OCI-LY1 (cell line): ENCODE measurements around the gene ITGB8.

ENCODE experiments used
- EZH2 ChIP-seq: fragments of 200-600 bp; sonication (generic), shearing (Covaris generic); IDR thresholded peaks from 2 replicates; pipeline ENCODE4 v1.8.0; 2017; ENCODE audit warnings: borderline replicate concordance, mixed run types, mild to moderate bottlenecking, antibody characterized with exemption, low read length, moderate library complexity, mixed read lengths
- TF ChIP-seq, protein P1 (sequence below): fragments of 200-600 bp; sonication (generic), shearing (Covaris generic); IDR thresholded peaks from 2 replicates; pipeline ENCODE4 v1.5.1; 2017; ENCODE audit warnings: mild to moderate bottlenecking, antibody characterized with exemption, low read length, moderate library complexity, mixed read lengths

DNA sequence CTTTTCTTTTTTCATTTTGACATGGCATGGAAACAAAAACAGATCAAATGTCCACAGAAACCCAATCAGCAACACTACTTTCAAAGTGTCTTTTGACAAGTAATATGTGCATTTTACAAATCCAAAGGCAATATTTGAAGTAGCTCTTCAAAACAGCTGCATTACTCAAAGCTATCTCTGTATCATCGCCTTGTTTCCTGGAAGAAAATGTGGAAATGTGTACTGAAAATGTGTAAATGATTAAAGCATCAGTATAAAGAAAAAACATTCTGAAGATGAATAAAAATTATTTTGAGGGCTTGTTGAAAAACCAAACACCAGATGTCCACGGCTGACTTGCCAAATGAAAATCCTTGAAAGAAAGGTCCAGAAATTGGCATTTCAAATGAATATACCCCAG, 16.5 kb upstream of the ITGB8 start:
- TF ChIP-seq, protein P1, sequence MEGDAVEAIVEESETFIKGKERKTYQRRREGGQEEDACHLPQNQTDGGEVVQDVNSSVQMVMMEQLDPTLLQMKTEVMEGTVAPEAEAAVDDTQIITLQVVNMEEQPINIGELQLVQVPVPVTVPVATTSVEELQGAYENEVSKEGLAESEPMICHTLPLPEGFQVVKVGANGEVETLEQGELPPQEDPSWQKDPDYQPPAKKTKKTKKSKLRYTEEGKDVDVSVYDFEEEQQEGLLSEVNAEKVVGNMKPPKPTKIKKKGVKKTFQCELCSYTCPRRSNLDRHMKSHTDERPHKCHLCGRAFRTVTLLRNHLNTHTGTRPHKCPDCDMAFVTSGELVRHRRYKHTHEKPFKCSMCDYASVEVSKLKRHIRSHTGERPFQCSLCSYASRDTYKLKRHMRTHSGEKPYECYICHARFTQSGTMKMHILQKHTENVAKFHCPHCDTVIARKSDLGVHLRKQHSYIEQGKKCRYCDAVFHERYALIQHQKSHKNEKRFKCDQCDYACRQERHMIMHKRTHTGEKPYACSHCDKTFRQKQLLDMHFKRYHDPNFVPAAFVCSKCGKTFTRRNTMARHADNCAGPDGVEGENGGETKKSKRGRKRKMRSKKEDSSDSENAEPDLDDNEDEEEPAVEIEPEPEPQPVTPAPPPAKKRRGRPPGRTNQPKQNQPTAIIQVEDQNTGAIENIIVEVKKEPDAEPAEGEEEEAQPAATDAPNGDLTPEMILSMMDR: no peak
- no peak for TF ChIP-seq EZH2
